H1 (cell line): Measurements from ENCODE around the gene MTR.

Experiments
- BCL11A ChIP-seq, 2 experiments: IDR thresholded peaks; one replicate each; pipeline ENCODE4 v1.6.1; 2011; ENCODE audit warnings: low read depth in 2 of 2, low read length in 2 of 2, mild to moderate bottlenecking in 2 of 2
- BRCA1 ChIP-seq: IDR thresholded peaks from 2 replicates; pipeline ENCODE4 v1.6.1; 2012; ENCODE audit warnings: low read depth, low read length, improper control_type of control experiment
- CHD2 ChIP-seq: IDR thresholded peaks from 2 replicates; pipeline ENCODE4 v1.6.1; 2012; ENCODE audit warnings: low read length, improper control_type of control experiment
- CTCF ChIP-seq, 3 experiments: IDR thresholded peaks; 1 replicate in 2 of 3; 2 replicates in 1 of 3; pipeline versions ENCODE4 v1.5.1 to v1.6.1; 2011; ENCODE audit warnings: low read length in 3 of 3, mild to moderate bottlenecking in 3 of 3, inconsistent platforms in 2 of 3, low read depth in 1 of 3, moderate library complexity in 1 of 3; ENCODE audit not compliant: insufficient read depth in 1 of 3; ENCODE audit errors: control extremely low read depth in 1 of 3
- EP300 ChIP-seq, 2 experiments: IDR thresholded peaks; 1 replicate in 1 of 2; 2 replicates in 1 of 2; pipeline ENCODE4 v1.6.1; 2011 to 2012; ENCODE audit warnings: low read depth in 2 of 2, low read length in 2 of 2, mild to moderate bottlenecking in 2 of 2, borderline replicate concordance in 1 of 2, inconsistent platforms in 1 of 2, moderate library complexity in 1 of 2
- EZH2 ChIP-seq: fragments of 200-600 bp; sonication (generic); IDR thresholded peaks from 2 replicates; pipeline ENCODE4 v1.7.1; 2012; ENCODE audit warnings: low read depth, mild to moderate bottlenecking, moderate library complexity, low read length, inconsistent platforms; ENCODE audit not compliant: severe bottlenecking
- KDM5A ChIP-seq: fragments of 200-600 bp; IDR thresholded peaks from 2 replicates; pipeline ENCODE4 v1.7.1; 2012; ENCODE audit warnings: mild to moderate bottlenecking, low read length, inconsistent platforms, mixed read lengths
- NANOG ChIP-seq: IDR thresholded peaks from 2 replicates; pipeline ENCODE4 v1.6.1; 2011; ENCODE audit warnings: low read length, low read depth, mild to moderate bottlenecking, inconsistent platforms; ENCODE audit not compliant: insufficient read depth, poor library complexity, severe bottlenecking
- POLR2A ChIP-seq, 2 experiments: IDR thresholded peaks; 1 replicate in 1 of 2; 2 replicates in 1 of 2; pipeline ENCODE4 v1.6.1; 2011; ENCODE audit warnings: low read depth in 2 of 2, low read length in 2 of 2, mild to moderate bottlenecking in 2 of 2; ENCODE audit errors: control extremely low read depth in 1 of 2
- POLR2AphosphoS5 ChIP-seq: IDR thresholded peaks from 2 replicates; pipeline ENCODE4 v1.6.1; 2011; ENCODE audit warnings: low read depth, low read length
- SP1 ChIP-seq: IDR thresholded peaks from 2 replicates; pipeline ENCODE4 v1.6.1; 2011; ENCODE audit warnings: low read depth, low read length
- SP2 ChIP-seq: IDR thresholded peaks from 2 replicates; pipeline ENCODE4 v1.6.1; 2012; ENCODE audit warnings: mild to moderate bottlenecking, low read length, inconsistent platforms
- SRF ChIP-seq: IDR thresholded peaks from 2 replicates; pipeline ENCODE4 v1.6.1; 2011; ENCODE audit warnings: mild to moderate bottlenecking, low read depth, low read length, moderate library complexity
- TAF1 ChIP-seq: IDR thresholded peaks from 2 replicates; pipeline ENCODE4 v1.6.1; 2011; ENCODE audit warnings: mild to moderate bottlenecking, low read depth, low read length

GRCh38 chr1:236802264-236802663 is 7.2 kb downstream of the MTR start:
- no peak for TF ChIP-seq CTCF (IDR thresholded peaks at IDR 0.05; ENCODE audit: control extremely low read depth in 1 of 3, insufficient read depth in 1 of 3, low read depth in 1 of 3, low read length in 3 of 3)
- no peak for TF ChIP-seq EP300 (IDR thresholded peaks at IDR 0.05; ENCODE audit: borderline replicate concordance in 1 of 2, low read depth in 2 of 2, low read length in 2 of 2)
- no peak for TF ChIP-seq SP2
- TF ChIP-seq BCL11A (IDR thresholded peaks at IDR 0.05; ENCODE audit: low read depth in 2 of 2, low read length in 2 of 2), result no peak
- TF ChIP-seq CHD2, result no peak
- TF ChIP-seq TAF1, result no peak
- TF ChIP-seq BRCA1, result no peak
- TF ChIP-seq POLR2AphosphoS5, result no peak
- no peak for TF ChIP-seq KDM5A
- no peak for TF ChIP-seq NANOG
- TF ChIP-seq POLR2A (IDR thresholded peaks at IDR 0.05; ENCODE audit: control extremely low read depth in 1 of 2, low read depth in 2 of 2, low read length in 2 of 2), result no peak
- no peak for TF ChIP-seq SRF
- no peak for TF ChIP-seq EZH2
- no peak for TF ChIP-seq SP1
